HG03196 (cell line): ENCODE data around the gene MTTP.
"Not testable (repeated sequence)": the region's sequence is repeated elsewhere in the genome, so short reads cannot be mapped to it uniquely, and the experiment has no call there.

Source experiments
- ATAC-seq: cut with Tn5 transposase; IDR thresholded peaks from one replicate; pipeline ENCODE4 v1.9.1; 2021; ENCODE audit not compliant: unreplicated experiment

The MTTP gene

GRCh38 chr4:99574530-99575324 is at the start of gene MTTP:
Gene MTTP (plus strand): TSS chr4:99574824. CDS start chr4:99574910, 86 bp downstream.
- peak; percentile 68 for ATAC-seq

- ATAC-seq = no peak
Observed at GRCh38 chr4:99529228-99529627, 45.4 kb upstream of the MTTP start.

- no peak for ATAC-seq
Observed at GRCh38 chr4:99529956-99530355, 44.7 kb upstream of the MTTP start.

GRCh38 chr4:99534699-99535098 is 39.9 kb upstream of the MTTP start:
- not testable (repeated sequence) for ATAC-seq

- ATAC-seq = no peak
Observed at GRCh38 chr4:99536271-99536670, 38.4 kb upstream of the MTTP start.

GRCh38 chr4:99536848-99537247 is 37.8 kb upstream of the MTTP start:
- no peak for ATAC-seq

GRCh38 chr4:99537674-99538073 is 37.0 kb upstream of the MTTP start:
- no peak for ATAC-seq

GRCh38 chr4:99540277-99540939 is 34.2 kb upstream of the MTTP start:
- ATAC-seq = no peak

GRCh38 chr4:99552872-99553271 is 21.8 kb upstream of the MTTP start:
- ATAC-seq = no peak

- peak; percentile 95 for ATAC-seq
Observed at GRCh38 chr4:99563310-99564186, 11.1 kb upstream of the MTTP start, which contains the start of gene TRMT10A. Gene TRMT10A (minus strand): TSS chr4:99564039. CDS start chr4:99559338, 4,701 bp downstream.

- ATAC-seq = no peak
Observed at GRCh38 chr4:99564921-99565320, 9.7 kb upstream of the MTTP start.

- ATAC-seq = no peak
Observed at GRCh38 chr4:99571883-99572282, 2.7 kb upstream of the MTTP start.

GRCh38 chr4:99572527-99573240 is 1.9 kb upstream of the MTTP start:
- ATAC-seq = no peak

GRCh38 chr4:99573735-99574368 is 772 bp upstream of the MTTP start:
- ATAC-seq = no peak

- ATAC-seq = no peak
Observed at GRCh38 chr4:99578714-99579113, 4.1 kb downstream of the MTTP start.

- no peak for ATAC-seq
Observed at GRCh38 chr4:99585516-99585915, 10.9 kb downstream of the MTTP start.

- ATAC-seq = no peak
Observed at GRCh38 chr4:99586322-99586721, 11.7 kb downstream of the MTTP start.

- no peak for ATAC-seq
Observed at GRCh38 chr4:99586797-99587196, 12.2 kb downstream of the MTTP start.

- ATAC-seq = no peak
Observed at GRCh38 chr4:99587309-99587708, 12.7 kb downstream of the MTTP start.

GRCh38 chr4:99587803-99588202 is 13.2 kb downstream of the MTTP start:
- no peak for ATAC-seq
